Fibroblast of skin of right biceps (primary cell): ENCODE results near the gene ANO2.

Experiments used
- DNase-seq: peaks from one replicate; pipeline ENCODE4 v3.0.0-alpha.2; 2013

ANO2 gene

GRCh38 chr12:5525783-5526367, 419.2 kb downstream of the ANO2 start:
- no peak for DNase-seq

GRCh38 chr12:5524769-5525436, 420.2 kb downstream of the ANO2 start:
- DNase-seq = no peak

DNA sequence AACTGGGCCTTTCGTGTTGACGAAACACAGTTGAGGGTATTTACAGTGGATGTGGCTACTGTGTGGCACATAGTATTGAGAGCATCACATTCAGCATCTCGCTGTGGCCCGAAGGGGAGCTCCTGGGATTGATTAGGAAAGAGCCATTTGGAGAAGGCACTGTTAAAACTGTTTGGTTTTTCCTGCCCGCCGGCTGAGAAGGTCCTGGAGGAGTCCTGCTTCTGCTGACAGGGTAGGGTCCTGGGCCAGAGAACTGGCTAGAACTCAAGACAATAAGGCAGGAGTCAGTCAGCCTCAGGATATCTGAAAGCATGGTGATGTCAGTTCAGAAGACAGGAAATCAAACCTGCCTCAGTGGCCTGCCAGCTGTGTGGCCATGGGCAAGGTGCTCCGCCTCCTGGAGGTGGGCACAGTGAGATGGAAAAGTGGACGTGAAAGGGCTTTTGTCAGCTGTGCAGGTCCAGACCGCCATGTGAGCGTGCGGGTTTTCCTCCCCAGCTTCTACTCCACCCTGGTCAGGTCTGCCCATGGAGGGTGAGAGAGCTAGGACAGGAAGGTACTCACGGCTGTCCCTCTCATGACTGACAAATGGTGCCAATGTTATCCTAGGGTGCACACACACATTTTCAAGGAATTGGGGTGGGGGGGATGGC, 420.8 kb downstream of the ANO2 start:
- no peak for DNase-seq

DNA sequence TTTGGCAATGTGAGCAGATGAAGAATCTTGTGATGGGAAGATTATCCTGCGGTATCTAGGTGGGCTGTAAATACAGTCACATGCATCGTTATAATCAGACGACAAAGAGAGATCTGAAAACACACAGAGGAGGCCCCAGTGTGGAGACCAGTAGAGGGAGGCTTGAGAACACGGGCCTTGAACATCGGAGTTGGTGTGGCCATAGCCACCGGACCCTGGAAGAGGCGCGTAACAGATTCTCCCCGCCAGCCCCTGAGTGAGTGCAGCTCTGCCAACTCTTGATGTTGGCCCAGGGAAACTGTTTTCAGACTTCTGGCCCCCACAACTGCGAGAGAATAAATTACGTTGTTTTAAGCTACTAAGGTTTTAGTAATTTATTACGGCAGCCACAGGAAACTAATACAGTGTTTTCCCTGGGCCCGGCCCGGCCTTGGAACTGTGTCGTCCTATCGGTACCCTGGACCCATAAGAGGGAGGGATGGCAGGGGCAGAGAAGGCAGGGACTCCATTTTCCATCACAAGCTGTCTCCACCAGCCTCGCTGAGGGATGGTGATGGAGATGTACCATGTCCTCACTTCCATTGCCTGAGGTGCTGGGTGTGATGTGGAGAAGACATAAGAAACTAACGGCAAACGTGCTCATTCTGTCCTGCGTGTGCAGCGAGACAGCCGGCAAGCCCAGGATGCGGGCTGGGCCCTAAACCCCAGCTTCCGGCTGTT, 421.5 kb downstream of the ANO2 start:
- DNase-seq = no peak

DNA sequence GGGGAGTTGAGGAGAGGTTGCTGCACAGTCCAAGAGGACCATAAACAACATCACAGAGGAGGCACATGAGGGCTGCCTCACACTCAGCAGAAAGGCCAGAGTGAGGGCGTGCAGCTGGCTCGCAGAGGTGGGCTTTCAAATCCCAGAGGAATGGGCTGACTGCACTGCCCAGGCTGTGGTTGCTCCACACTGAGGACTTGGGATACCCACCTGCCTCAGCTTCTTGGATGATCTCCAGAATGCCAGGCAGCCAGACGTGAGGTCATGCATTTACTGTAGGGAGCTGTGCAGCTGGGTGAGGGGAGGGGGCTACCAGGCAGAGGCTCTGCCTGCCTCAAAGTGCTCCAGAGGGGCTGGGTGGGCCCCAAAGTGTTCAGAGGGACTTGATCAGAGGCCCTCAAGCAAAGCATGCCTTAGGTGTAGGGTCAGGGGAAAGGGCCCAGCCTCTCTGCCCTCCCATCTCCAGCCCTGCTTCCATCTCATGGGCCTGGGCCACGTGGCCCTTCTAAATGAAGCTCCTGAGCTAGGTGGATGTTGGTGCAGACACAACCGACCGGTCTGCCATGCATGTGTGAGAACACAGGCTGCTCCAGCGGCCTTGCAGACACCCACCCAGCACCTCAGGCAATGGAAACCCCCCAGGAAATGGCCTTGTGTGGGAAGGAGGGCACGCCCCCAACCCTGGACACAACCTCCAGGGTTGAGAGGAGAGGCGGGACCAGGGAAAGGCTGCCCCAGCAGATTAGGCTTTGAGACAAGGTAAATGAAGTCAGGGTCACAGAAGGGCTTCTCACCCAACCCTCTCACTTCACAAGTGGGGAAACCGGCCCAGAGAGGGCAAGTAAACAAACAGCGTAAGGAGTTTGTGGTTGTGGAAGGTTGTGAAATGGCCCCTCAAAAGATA, 422.4 kb downstream of the ANO2 start:
- DNase-seq = no peak

DNA sequence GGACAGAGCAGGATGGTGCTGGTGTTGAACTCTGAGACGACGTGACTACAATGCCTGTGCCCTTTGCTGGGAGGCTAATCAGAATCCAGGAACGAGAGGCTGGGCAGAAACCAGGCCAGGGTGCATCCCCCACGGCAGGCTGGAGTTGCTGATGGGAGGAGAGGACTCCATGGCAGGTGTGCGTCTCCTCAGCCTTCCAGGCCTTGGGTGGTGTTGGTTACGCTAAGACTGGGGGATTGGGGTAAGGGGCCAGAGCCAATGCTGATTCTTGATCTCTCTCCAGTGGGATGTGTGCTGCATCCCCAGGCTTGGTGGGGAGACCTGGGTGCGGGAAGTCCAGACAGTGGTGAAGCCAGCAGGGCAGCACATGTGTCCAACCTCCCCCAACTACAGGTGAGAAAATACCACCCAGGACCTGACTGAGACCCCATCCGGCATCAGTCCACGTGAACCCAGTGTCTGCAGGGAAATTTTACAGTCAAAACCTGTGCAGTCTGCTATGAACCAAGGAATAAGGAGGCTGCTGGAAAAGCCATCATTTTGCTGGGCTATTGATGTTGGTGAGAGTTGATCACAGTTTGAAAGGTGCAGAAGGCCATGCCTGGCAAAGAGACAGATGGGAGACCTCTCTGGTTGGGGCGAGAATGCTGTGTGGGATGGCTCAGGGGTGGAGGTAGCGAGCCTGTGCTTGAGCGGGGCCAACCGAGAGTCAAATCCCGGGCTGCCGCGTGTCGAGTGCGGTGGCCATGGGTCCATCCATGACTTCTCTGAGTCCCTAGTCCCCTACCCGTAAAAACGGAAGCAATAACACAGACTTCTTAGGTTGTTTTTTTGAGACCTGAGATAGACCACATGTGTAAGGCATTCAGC, 423.4 kb downstream of the ANO2 start:
- DNase-seq = no peak

GRCh38 chr12:5520831-5521230, 424.2 kb downstream of the ANO2 start:
- DNase-seq = no peak

DNA sequence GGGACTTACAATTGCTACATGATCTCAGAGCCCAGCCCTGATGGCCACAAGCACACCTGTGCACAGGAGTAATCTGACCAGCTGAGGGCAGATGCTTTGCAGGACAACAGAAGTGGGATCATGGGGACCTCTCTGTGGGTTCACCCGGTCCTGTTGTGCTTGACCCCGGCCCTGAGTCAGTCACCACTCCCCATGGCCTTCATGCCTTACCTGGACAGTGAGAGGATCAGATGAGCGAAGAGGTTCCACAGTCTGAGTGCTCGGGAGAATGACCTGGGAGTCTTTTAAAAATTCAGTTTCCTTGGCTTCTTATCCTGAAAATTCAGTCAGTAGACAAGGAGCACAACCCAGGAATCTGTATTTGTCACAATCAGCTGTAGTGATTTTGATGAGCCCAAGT, 425.0 kb downstream of the ANO2 start:
- no peak for DNase-seq

- DNase-seq = no peak
These were observed 426.3 kb downstream of the ANO2 start for GRCh38 chr12:5518584-5519365.

DNA sequence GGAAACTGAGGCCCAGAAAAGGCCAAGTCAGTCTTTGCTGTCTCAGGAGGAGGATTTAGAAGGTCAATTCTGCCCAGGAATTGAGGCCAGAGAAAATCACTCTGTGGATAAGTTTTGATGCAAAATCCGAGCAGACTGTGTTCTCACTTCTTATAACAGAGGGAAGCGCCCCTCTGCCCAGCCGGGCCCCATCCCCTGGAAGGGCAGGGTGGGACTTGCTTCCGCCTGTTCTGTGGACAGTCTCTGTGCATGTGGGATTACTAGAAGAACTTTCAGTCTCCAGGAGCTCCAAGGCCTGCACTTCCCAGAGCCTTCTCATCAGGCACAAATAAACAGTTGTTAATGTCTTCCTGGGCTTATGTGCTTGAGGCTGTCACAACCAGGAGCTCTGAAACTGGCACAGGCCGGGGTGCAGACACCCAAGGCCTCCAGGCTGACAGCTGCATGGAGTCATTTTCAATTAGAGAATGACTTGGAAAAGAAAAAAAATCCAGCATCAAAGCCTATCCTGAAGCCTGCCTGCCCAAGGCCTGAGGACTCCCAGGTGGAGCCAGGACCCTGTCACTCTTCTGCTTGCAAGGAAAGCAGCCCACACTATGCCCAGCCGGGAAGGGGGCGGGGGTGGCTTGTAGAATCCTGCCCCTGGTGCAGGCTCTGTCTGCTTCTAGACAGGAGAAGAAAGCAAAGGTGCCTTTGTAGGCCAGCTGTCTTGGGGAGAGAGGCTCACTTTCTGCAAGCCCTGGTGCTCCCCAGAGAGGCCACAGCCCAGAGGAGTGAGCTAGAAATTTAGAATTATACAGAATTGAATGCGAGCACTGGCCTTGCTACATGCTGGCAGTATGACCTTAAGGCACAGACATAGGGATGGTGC, 428.5 kb downstream of the ANO2 start:
- no peak for DNase-seq

- DNase-seq = no peak
These were observed 429.6 kb downstream of the ANO2 start for GRCh38 chr12:5515458-5515857.

- DNase-seq = no peak
These were observed 430.5 kb downstream of the ANO2 start for GRCh38 chr12:5514545-5514944.

- DNase-seq = no peak
These were observed 431.0 kb downstream of the ANO2 start for GRCh38 chr12:5514016-5514415.

DNA sequence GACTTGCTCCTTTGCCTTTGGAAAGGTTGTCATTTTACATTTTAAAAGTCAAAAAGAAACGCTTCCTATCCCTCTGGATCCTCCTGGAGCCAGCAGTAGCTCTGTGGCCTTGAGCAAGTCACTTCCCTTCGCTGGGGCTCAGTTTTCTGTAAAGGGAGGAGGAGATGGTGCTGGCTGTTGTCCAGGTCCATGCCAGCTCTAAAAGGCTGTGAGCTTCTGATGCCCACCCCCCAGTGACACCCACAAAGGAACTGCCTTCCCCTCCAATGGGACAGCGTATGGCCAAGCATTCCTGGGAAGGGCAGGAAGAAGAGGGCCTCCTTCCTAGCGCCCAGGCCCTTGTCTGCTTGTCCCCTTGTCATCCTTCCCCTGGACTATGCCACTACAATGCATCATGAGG, 431.7 kb downstream of the ANO2 start:
- no peak for DNase-seq
